ENCODE measurements around the gene HK3.

GRCh38 chr5:176915906-176916305, 16.8 kb upstream of the HK3 start:
- TF ChIP-seq CTCF (IDR thresholded peaks at IDR 0.05) (no peak), POLR2AphosphoS5 (IDR thresholded peaks at IDR 0.05) (no peak)
